NCI-H446 (cell line): Measurements from ENCODE around the gene MPPE1.
"Not testable (repeated sequence)": the region's sequence is repeated elsewhere in the genome, so short reads cannot be mapped to it uniquely, and the experiment has no call there.

Source experiments
- DNase-seq, 2 experiments: peaks; one replicate each; lab custom pipeline; 2025; lab: John Stamatoyannopoulos, UW

MPPE1 gene, protein sequence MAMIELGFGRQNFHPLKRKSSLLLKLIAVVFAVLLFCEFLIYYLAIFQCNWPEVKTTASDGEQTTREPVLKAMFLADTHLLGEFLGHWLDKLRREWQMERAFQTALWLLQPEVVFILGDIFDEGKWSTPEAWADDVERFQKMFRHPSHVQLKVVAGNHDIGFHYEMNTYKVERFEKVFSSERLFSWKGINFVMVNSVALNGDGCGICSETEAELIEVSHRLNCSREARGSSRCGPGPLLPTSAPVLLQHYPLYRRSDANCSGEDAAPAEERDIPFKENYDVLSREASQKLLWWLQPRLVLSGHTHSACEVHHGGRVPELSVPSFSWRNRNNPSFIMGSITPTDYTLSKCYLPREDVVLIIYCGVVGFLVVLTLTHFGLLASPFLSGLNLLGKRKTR

DNA sequence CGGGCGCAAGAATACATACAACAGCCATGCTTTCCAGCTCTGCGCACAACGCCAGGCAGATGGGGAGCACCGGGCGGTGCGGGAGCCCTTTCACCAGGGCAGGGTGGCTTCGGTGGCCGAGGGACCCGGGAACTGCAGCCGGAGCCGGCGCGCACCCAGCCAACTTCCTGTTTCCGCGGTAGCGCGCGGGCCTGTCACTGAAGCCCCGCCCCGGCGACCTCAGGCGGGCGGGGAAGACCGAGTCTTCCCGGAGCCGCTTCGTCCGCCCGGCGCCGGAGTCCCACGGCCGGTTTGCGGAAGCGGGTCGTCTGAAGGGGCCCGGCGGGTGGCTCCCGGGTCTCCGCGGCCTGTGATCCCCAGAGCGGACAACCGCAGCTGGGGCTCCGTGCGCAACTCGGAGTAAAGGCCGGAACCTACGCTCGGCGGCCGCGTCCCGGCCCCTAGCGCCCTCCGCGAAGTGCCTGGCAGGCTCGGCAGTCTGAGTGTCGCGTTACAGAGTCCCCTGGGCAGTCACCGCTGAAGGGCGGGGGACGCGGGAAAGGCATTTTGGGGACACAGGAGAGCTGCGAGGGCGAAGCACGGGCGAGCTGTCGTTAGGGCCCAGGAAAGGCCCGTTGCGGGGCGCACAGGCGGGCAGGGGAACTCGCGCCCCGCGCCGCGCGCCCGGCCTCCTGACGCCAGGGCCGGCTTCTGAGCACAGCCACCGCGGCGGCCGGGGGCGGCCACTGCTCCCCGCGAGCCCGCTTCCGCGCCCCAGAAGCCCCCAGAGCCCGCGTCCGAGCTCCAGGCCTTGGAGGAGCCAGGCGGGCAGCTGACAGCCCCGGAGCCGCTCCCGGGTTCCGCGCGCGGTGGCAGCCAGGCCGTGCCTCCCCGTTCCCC is at the start of gene MPPE1:
Gene MPPE1, minus strand, starts transcription at position 136 of the 879 bp plus-strand sequence. CDS start 11,053 bp downstream, outside the sequence.
- peak; percentile 47 to 84 for DNase-seq

DNA sequence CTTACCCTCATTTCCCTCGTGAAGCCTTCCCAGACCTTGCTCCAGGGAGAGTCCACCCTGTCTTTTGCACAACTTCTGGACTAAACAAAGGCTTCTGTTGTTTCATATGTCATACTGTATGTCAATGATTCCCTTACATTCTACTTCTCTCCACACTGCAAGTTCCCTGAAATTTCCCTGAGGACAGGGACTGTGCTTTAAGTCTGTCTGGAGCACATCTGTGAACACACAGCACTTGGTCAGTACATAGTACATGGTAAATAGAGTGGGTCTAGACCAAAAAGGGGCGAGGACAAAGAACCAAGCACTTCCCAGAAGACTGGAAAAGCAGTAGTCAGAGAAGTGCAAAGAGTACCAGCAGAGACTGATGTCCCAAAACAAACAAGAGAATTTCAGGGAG is 49.5 kb upstream of the MPPE1 start:
- DNase-seq: no peak

DNA sequence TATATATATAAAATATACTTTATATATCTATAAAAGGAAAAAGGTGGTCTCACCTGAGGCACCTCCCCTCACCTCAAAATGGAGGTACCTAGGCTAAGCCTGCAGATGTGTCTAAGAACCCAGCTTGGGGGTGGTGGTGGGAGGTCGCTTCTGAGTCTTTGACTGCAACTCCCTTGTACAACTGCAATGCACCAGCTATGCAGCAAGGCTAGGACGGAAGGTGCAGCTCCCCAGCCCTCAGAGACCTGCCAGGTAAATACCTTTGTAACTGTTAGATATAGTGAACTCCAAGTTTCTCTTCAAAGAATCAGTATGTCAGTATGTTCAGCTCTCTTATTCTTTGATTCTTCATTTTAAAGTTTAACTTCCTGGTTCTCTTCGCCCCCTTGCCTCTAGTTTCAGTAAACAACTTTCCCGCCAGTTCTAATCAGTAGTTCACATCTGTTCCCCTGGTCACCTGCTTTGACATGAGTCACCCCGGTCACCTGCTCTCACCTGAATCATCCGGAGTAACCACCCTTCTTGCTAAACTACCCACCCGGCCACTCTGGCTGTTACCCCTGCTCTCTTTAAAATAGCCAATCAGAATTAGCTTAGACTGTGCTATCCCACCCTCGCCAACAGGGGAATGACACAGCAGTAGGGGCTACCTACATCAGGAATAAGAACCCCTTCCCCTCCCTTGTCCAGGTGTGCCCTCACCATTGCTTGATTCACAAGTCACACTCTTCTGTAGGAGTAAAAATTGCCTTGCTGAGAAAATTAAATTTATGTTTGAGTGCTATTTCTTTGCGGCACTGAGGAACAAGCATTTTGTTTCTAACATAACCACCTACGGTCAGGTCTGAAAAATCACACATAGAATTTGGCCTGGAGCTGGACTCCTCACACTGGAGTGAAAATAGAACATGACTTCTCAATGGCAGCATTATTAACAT is 48.5 kb upstream of the MPPE1 start:
- DNase-seq: no peak

DNA sequence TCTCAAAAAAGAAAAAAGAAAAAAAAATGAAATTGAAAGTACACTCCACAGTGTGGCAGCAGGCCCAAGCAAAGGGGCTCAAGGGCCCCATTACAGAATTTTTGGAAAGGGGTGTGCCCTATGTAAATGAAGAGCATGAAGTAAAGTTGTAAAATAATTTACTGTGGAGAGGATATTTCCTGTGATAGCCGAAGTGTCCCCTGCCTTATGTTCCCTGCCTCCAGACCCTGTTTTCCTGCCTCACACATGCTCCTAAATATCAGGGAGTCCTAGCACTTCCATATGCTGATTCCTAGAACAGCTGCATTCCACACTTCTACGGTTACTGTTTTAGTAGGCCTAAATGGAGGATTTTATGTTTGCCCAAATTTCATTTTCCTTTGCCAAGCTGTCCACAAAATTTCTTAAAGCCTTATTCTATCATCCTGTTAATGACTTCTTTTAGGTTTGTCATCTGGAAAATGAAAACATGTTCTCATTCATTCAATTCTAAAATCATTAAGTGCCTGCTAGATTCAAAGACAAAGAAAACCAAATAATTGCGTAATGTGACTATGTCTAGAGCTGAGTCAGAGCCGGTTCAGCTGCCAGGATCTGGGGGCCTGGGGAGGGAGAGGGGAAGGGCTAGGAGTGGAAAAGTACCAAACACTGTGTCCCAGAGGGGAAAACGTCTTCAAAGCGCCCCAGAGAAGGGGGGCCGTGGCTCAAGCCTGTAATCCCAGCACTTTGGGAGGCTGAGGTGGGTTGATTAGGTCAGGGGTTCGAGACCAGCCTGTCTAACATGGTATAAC is 47.3 kb upstream of the MPPE1 start:
- DNase-seq: peak; percentile 44 to 72

DNA sequence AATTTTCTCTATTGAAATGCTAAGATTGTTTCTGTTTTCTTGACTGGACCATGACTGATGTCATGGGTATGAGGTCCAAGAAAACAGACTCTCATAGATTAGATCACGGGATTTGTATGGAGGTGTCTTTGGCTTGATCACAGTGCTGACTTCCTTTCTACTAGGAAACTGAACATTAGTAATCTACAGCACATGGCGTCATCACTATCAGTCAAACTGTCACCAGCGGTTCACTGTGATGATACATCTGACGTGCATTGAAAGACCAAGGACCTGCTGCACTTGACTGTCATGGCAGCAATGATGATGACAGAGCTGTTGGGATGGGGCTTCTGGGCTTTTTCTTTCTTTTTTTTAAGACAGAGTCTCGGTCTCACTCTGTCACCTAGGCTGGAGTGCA is 45.0 kb upstream of the MPPE1 start:
- DNase-seq: no peak

DNA sequence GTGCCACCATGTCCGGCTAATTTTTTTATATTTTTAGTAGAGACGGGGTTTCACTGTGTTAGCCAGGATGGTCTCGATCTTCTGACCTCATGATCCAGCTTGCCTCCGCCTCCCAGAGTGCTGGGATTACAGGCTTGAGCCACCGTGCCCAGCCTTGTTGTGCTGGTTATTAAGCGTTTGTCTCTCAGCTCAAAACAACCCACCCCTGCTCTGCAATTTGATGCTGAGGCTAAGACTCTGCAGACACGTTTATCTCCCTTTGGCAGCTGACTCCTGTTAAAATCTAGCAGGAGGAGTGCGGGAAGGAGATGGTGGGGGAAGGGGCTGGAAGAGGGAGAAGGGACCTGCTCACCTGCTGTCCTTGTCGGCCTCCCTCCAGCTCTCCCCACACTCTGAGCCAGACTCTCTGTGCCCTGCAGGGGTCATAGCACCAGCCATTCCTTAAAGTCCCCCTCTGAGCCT is 43.3 kb upstream of the MPPE1 start:
- no peak for DNase-seq

DNA sequence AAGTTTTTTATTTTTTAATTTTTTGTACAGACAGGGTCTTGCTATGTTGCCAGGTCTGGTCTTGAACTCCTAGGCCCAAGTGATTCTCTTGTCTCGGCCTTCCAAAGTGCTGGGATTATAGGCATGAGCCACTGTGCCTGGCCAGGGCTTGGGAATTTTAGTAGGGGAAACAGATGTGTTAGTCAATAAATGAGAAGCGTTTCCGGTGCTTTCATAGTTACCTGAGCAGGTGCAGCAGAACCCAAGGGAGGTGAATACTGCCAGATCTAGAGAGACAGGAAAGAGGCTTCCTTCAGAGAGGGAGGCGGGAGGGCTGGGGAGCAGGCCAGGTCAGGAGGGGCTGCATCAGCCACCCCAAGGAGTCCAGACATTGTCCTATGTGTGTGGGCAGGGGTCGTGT is 42.7 kb upstream of the MPPE1 start:
- DNase-seq: no peak

DNA sequence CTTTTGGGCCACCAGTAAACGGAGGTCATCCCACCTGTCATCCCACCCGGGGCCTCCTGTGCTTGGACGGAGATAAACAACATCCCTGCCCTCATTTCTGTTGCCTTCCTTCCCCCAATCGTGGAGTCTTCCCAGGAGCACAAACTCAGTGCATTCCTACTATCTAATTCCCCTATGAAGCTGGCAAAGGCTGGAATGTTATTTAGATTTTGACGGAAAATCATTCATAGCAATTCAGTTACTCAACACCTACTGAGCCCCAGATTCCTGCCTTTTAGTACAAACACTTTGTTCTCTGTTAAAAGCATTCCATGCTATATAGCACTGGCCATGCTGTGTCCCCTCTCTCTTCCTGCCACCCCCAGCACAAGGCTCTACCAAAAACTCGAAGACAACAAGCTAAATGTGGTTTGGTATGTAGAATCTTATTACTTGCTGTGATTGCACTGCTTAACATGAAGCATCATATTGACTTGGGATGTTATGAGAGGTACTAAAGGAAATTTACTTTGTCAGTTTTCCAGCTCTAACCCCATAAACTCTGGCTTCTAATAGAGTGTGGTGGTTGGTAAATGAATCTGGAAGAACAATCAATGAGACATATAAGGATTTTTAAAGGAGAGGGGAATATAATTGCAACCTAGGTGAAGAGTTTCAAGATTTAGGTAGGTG is 40.9 kb upstream of the MPPE1 start:
- DNase-seq: no peak

DNA sequence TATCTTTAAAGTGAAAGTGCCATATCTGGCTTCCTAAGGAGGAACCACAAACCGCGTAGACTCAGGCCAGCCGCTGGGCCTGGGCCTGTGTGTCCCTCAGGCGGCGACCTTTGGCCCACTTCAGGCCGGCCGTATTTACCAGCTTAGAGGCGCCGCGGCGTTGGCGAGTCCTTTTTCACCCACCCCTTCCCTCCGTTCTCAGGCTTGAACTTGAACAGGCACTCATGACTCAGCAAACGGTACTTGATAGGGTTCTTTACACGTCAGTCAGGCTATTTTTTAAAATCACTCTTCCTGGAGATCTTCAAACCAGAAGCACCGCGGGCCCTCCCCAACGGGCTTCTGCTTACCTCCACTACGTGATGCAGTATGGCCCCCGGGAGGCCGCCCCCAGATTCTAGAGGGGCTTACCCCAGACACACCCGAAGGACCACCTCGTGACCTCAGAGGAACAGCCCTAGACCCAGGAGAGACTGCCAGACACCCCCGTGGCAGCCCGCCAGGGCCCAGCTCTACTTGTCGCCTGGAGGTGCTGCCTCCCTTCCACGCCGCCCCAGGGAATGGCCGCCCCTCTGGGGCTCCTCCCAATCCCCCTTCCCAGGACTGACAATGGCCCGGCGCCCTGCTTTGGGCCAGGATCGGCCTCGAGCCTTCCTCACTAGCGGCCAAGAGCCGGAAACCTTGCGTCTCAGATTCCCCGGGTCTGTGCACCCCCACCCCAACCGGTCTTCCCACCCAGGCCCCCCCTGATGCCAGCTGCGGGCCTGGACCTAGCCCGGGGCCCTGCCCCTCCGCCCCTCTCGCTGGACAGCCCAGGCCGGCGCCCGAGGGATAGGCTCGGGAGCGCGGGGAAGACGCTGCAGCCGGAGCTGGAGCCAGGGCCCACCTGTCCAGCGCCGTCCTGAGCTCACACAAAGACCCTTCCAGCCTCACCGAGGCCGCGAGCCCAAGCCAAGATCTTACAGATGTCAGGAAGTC is 39.4 kb upstream of the MPPE1 start:
- DNase-seq: no peak

DNA sequence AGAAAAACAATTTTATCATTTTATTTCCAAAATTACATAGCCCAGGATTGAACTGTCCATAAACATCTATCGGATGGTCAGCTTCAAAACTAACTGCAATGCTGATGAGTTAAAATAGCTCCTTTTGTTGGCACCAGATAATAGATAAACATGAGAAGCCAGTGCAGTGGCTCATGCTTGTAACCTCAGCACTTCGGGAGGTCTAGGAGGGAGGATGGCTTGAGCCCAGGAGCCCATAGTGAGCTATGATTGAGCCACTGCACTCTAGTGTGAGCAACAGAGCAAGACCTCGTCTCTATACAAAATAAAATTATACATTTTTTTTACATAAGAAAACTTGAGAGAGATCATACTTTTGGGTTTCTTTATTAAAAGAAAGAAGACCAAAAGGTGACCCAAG is 38.6 kb upstream of the MPPE1 start:
- no peak for DNase-seq

DNA sequence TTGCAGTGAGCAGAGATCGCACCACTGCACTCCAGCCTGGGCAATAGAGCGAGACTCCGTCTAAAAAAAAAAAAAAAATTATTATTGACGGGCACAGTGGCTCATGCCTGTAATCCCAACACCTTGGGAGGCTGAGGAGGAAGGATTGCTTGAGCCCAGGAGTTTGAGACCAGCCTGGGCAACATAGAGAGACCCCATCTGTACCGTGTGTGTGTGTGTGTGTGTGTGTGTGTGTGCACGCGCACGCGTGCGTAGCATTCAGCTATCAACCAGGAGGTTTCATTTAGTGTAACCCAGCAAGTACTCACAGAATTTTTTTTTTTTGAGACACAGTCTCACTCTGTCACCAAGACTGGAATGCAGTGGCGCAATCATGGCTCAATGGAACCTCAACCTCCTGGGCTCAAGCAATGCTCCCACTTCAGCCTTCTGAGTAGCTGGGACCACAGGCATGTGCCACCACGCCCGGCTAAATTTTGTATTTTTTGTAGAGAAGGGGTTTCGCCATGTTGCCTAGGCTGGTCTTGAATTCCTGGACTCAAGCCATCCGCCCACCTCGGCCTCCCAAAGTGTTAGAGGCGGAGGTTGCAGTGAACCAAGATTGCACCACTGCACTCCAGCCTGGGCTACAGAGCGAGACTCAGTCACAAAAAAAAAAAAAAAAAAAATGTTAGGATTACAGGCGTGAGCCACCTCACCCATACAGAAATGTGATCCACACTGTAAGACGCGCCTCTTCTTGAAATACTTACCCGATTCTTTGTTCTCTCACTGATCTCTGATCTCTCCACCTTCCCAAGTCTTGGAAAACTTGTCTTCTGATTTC is 37.9 kb upstream of the MPPE1 start:
- not testable (repeated sequence) for DNase-seq

DNA sequence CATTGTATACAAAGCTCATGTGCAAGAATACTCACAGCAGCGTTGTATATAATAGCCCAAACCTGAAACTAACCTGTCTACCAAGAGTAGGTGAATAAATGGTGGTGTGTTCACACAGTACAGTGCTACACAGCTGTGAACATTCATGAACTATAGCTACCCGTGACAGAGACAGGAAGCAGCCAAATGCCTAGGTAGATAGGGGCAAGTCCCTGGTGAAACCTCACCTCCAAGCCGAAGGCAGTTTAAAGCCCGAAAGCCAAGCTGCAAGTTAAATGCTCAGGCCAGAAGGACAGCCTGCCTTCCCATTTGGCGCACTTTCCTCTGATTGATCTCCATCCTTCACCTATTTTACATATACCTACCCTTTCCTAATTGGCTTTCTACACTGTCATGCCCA is 36.7 kb upstream of the MPPE1 start:
- no peak for DNase-seq

DNA sequence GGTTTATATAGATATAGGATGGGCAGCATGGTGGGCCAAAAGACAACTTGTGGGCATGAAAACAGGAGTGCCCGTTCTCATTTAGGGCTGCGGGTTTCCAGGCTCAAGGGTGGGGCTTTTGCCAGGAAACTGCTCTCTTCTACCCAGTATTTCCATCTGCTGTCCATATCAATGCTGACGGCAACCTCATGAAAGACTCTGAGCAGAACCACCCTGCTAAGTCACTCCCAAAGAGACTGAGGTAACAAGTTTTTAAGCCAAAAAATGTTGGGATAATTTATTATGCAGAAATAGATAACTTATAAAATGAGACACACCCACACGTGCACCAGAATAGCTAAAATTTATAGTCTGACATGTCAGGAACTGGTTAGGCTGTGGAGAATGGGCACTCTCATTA is 36.1 kb upstream of the MPPE1 start:
- DNase-seq: no peak

DNA sequence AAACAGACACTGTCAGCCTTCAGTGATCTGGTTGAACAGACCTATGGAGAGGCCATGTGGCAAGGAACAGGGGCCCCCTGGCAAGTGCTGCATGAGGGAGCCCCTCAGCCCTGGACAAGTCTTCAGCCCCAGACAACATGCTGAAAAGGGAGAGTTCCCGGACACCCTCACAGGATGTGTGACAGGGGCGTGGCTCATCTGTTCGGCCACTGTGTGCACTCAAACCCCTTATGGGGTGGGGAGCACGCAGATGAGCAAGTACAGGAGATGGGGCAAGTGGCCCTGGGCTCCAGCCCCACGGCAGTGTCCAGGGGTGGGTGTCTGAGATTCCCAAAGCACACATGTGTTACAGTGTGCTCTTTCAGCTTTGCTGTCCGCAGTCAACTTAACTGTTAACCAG is 35.4 kb upstream of the MPPE1 start:
- no peak for DNase-seq

DNA sequence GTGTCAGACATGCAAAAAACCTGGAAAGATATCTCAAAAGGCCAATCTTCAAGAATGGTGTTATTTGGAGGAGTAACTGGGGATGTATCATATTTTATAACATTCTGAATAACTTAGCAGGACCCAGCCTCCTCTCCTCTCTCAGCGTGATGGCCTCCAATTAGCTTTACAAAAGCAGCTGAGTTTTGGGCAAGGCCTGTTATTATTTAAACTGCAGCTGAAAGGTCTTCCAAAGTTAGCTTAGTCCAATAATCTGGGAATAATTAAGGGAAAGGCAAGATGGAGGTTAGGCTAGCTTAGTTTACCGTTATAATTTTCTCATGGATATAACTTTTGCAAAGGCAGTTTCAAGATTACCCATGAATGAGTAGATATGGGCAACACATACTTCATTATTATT is 32.8 kb upstream of the MPPE1 start:
- no peak for DNase-seq

DNA sequence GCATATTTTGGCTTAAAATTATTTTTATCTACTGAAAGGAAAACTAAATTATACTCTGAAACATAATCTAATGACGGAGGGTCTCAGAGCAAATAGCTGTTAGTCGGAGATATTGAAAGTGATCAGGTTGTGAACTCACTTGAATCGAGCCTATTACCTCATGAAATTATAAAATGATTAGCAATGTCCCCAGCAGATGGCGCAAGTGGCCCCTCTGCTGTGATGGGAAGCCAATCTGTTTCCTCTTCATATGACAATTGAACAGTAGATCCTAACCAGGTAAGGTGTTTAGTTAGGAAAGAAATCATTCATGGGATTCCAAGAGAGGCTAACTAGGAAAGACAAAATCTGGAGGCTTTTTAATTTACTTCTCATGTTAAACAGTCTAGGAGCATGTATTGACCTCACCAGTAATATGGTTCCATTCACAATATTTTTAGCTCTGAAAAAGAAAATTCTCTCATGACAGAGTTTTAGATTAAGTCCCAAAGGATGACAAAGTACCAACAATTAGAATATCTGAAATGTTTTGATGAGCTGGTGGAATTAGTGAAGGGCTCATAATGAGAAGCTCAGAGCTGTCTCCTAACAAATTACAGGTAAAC is 29.9 kb upstream of the MPPE1 start:
- peak; percentile 47 to 69 for DNase-seq

DNA sequence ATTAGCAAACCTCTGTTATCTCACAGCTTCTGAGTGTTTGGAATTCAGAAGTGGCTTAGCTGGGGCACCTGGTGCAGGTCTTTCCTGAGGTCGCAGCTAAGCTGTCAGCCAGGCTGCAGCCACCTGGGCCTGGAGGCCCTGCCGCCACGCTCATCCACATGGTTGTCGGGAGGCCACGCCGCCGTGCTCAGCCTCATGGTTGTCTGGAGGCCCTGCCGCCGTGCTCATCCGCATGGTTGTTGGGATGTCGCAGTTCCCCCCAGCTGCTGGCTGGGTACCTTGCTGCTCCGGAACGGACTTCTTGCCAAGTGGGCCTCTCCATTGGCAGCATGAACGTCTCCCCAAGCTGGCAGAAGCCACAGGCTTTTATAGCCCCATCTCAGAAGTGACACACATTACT is 24.3 kb upstream of the MPPE1 start:
- no peak for DNase-seq

DNA sequence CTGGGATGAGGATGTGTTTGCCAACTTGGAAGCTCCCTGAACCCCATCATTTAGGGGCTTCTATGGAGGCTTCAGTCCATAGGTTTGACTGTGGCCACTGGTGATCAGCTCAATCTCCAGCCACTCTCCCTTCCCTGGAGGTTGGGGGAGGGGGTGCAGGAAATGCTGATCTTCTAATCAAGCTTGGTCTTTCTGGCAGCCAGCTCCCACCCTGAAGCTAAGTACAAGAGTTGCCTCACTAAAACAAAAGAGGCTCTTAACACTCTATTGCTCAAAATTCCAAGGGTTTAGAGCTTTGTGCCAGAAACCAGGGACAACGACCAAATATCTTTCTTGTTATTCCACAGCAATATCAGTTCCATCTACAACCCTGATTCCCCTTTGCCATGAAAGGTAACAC is 19.4 kb upstream of the MPPE1 start:
- DNase-seq: no peak
